Kidney (tissue), 14 donors: ENCODE results near the gene KCNT2. TPM values are rescaled to one million over a fixed set of nuclear protein-coding genes. Genes with fewer than 3 reads are reported as not detected.

Source experiments
- DNase-seq, 5 donors: peaks; one replicate each; pipeline ENCODE4 v3.0.0-alpha.2; 2013 to 2020
- FAIRE-seq: peaks from 2 replicates; lab custom pipeline; 2012; peaks lifted over from hg19 to GRCh38; lab: Jason Lieb, UNC
- H3K27ac ChIP-seq, 2 donors: one replicate each; pipeline ENCODE4 v1.7.0; 2013; ENCODE audit warnings: low read depth in 2 of 2, low read length in 2 of 2, inconsistent platforms in 1 of 2
- H3K27me3 ChIP-seq: one replicate; pipeline ENCODE4 v1.7.1; 2013; ENCODE audit warnings: low read length, inconsistent platforms; ENCODE audit not compliant: control insufficient read depth, insufficient read depth
- H3K36me3 ChIP-seq, 3 donors: one replicate each; pipeline versions ENCODE4 v1.7.0 to v1.7.1; 2013; ENCODE audit warnings: low read length in 3 of 3, control low read depth in 1 of 3, inconsistent platforms in 1 of 3; ENCODE audit not compliant: insufficient read depth in 3 of 3, control insufficient read depth in 2 of 3
- H3K4me1 ChIP-seq, 3 donors: one replicate each; pipeline versions ENCODE4 v1.7.0 to v1.7.1; 2013; ENCODE audit warnings: low read length in 3 of 3, inconsistent platforms in 1 of 3, low read depth in 1 of 3; ENCODE audit not compliant: control insufficient read depth in 2 of 3, insufficient read depth in 2 of 3
- H3K4me3 ChIP-seq, 3 donors: one replicate each; pipeline versions ENCODE4 v1.7.0 to v1.8.1; 2013; ENCODE audit warnings: low read length in 3 of 3, control low read depth in 1 of 3, inconsistent platforms in 1 of 3
- H3K9ac ChIP-seq, 3 donors: one replicate each; pipeline versions ENCODE4 v1.7.0 to v1.7.1; 2013; ENCODE audit warnings: low read length in 3 of 3, control low read depth in 1 of 3, inconsistent platforms in 1 of 3
- H3K9me3 ChIP-seq, 3 donors: one replicate each; pipeline versions ENCODE4 v1.7.0 to v1.7.1; 2013; ENCODE audit warnings: low read length in 3 of 3, control low read depth in 1 of 3, inconsistent platforms in 1 of 3; ENCODE audit not compliant: control insufficient read depth in 2 of 3, insufficient read depth in 1 of 3
- intact Hi-C: fragments of 100-400 bp; cut with DNase I; formaldehyde crosslinking; loops from one replicate; pipeline ENCODE4 v1.11.1; 2022
- polyA plus RNA-seq: library from polyadenylated mRNA; stranded (reverse); fragments of 350-450 nt; fragmentation: Illumina TruSeq; extraction: RNeasy Lipid Tissue Mini Kit (QIAGEN cat#74804); gene quantifications from one replicate; pipeline ENCODE4 v1.2.3, GENCODE V29; 2014; ENCODE audit warnings: low read depth, low replicate concordance; ENCODE audit not compliant: insufficient read depth
- total RNA-seq: library from RNA; stranded (reverse); fragmentation: NEBNext Ultra II Directional; extraction: Animal tissue kit (Norgen Biotek cat#: 25700); gene quantifications from one replicate; pipeline ENCODE4 v1.2.1, GENCODE V29; 2021
- TF ChIP-seq, protein P1 (sequence below): IDR thresholded peaks from 3 replicates; pipeline ENCODE4 v1.5.1; 2012; ENCODE audit warnings: mild to moderate bottlenecking, moderate library complexity, borderline replicate concordance; ENCODE audit not compliant: insufficient read depth; ENCODE audit errors: extremely low read depth
- donor health status: control.
- donor health status: control.
- donor health status: control.
- donor health status: control.
- donor health status: control.
- donor health status: DM: yes; HTN: yes; CAD: no.
- donor health status: Normal renal cell carcinoma (clear cell type).

KCNT2 gene
- total and polyA plus RNA-seq, 2 donors from 2014 or later: 0.39 to 6.3 TPM

DNA sequence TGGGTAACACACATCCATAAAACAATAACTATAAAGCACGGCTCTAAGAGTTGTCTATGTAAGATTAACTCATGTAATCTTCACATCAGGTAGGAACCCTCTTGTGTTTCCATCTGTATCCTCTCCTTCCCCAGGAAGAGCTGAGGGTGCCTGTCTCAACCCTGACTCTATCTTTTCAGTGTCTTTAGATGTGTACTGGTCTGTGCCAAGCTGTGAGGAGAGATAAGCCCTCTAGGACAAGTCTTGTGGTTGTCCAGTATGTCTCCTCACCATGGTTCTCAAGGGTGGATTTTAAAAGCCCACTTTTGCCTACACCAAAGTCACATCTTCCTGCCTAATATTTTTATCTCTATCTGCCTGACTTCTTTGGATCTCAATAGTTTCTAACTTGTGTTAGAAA is 300.1 kb downstream of the KCNT2 start:
- DNase-seq (no peak), FAIRE-seq (no peak)
- H3K9ac ChIP-seq: no peak overlapping the region
- H3K4me1 ChIP-seq: no peaks in the 10 kb centered on the region
- H3K4me3 ChIP-seq: no peak overlapping the region
- H3K27ac ChIP-seq: no peak overlapping the region
- no peaks in the 10 kb centered on the region for H3K36me3 ChIP-seq
- H3K9me3 ChIP-seq: no peaks in the 10 kb centered on the region
- TF ChIP-seq, protein P1, sequence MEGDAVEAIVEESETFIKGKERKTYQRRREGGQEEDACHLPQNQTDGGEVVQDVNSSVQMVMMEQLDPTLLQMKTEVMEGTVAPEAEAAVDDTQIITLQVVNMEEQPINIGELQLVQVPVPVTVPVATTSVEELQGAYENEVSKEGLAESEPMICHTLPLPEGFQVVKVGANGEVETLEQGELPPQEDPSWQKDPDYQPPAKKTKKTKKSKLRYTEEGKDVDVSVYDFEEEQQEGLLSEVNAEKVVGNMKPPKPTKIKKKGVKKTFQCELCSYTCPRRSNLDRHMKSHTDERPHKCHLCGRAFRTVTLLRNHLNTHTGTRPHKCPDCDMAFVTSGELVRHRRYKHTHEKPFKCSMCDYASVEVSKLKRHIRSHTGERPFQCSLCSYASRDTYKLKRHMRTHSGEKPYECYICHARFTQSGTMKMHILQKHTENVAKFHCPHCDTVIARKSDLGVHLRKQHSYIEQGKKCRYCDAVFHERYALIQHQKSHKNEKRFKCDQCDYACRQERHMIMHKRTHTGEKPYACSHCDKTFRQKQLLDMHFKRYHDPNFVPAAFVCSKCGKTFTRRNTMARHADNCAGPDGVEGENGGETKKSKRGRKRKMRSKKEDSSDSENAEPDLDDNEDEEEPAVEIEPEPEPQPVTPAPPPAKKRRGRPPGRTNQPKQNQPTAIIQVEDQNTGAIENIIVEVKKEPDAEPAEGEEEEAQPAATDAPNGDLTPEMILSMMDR: no peak
- intact Hi-C loops: no loop called here
- no peaks in the 10 kb centered on the region for H3K27me3 ChIP-seq

DNA sequence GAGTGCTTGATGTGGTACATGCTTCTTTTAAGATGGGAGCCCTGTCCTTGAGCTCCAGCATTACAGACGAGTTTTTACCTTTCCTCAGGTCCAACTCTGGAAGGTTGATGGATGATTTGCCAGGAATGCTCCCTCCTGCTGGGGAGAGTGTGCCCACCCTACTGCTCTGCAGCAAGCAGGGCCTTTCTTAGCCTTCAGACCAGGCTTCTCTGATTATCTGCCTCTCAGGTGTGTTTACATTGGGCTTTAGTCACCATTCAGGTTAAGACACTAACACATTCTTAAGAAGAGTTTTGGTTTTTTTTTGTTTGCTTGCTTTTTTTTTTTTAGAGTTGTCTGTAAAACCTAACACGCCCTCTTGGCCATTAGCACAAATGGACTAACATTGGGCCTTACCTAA is 301.8 kb downstream of the KCNT2 start:
- intact Hi-C loops: no loop called here
- TF ChIP-seq, protein P1: no peak
- no peaks in the 10 kb centered on the region for H3K36me3 ChIP-seq
- H3K9ac ChIP-seq: no peak overlapping the region
- H3K27ac ChIP-seq: no peak overlapping the region
- H3K9me3 ChIP-seq: no peaks in the 10 kb centered on the region
- no peaks in the 10 kb centered on the region for H3K27me3 ChIP-seq
- no peak for FAIRE-seq
- no peak overlapping the region for H3K4me3 ChIP-seq
- H3K4me1 ChIP-seq: no peaks in the 10 kb centered on the region
- no peak for DNase-seq

DNA sequence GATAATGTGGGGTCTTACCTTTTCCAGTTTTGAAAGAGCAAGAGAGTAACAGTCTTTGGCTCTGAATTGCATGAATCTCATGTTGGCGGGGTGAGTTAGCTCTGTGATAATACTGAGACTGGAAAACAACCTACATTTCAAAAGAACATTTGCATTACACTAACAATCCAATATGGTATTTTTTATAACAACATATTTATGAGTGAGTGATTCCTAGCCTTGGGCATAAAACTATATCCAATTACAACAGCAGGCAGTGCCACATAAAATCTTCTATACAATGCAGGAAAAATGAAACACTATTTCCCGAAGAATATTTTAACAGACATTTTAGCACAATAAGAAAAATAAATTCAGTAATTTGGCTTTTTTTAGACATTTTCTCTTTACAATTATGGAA is 303.0 kb downstream of the KCNT2 start:
- FAIRE-seq (no peak), DNase-seq (peak in 1 of 5 donors; percentile 11)
- H3K4me3 ChIP-seq: no peak overlapping the region
- H3K4me1 ChIP-seq: no peaks in the 10 kb centered on the region
- no peaks in the 10 kb centered on the region for H3K9me3 ChIP-seq
- TF ChIP-seq, protein P1: no peak
- no peak overlapping the region for H3K9ac ChIP-seq
- no peaks in the 10 kb centered on the region for H3K27me3 ChIP-seq
- intact Hi-C loops: no loop called here
- H3K36me3 ChIP-seq: no peaks in the 10 kb centered on the region
- no peak overlapping the region for H3K27ac ChIP-seq

DNA sequence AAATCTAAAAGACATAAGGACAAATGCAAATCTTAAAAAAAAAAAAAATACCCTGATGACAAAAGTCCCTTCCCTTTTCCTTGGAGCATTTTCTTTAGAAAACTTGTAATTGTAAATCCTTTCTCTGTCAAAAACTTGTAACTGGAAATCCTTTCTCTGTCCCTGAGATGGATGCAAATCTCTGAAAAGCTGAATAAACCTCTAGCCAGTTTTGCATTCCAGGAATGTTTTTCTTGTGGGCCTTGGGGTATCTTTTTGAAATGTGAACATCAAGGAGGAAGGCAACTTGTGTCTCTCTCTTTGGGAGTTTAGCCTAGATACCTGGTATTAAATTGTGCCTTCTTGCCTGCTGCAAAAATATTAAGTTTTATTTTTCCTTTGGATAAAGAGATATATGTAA is 305.3 kb downstream of the KCNT2 start:
- Histone ChIP-seq H3K4me1 (no peaks in the 10 kb centered on the region), H3K9me3 (no peaks in the 10 kb centered on the region), H3K27me3 (no peaks in the 10 kb centered on the region), H3K36me3 (no peaks in the 10 kb centered on the region), H3K4me3 (no peak overlapping the region), H3K27ac (no peak overlapping the region), H3K9ac (no peak overlapping the region)
- TF ChIP-seq, protein P1: no peak
- DNase-seq (no peak), FAIRE-seq (no peak)
- intact Hi-C loops: no loop called here
